ENCODE measurements around the gene NIP7. TPM values are rescaled to one million over a fixed set of nuclear protein-coding genes. Genes with fewer than 3 reads are reported as not detected.

NIP7 gene
- total RNA-seq, 2 experiments from 2014 or later: 30.7 to 39.5 TPM

Other genes with a start within 250 kb of the NIP7 start
- 1 to 10 TPM; 1.2 to 1.6 TPM for gene HAS3, start 234.1 kb upstream of the NIP7 start, total RNA-seq
- gene CHTF8, start 207.2 kb upstream of the NIP7 start, total RNA-seq: 100 to 1,000 TPM; 126 to 132 TPM
- gene UTP4, start 207.1 kb upstream of the NIP7 start, total RNA-seq: 10 to 100 TPM; 40.5 to 41.4 TPM
- 10 to 100 TPM; 19.1 to 24.1 TPM for gene SNTB2, start 152.6 kb upstream of the NIP7 start, total RNA-seq
- gene VPS4A, start 28.4 kb upstream of the NIP7 start, total RNA-seq: 10 to 100 TPM; 38.6 to 41.8 TPM
- gene PDF, start 9.2 kb upstream of the NIP7 start, total RNA-seq: 10 to 100 TPM; 12.6 to 14.5 TPM
- gene COG8, start 208 bp upstream of the NIP7 start, total RNA-seq: 10 to 100 TPM; 42.5 to 43.9 TPM
- gene TMED6, start 12.0 kb downstream of the NIP7 start, total RNA-seq: 1 to 10 TPM; 2.1 to 2.2 TPM
- gene TERF2, start 46.2 kb downstream of the NIP7 start, total RNA-seq: 10 to 100 TPM; 50.8 to 52.7 TPM
- gene CYB5B, start 84.8 kb downstream of the NIP7 start, total RNA-seq: 100 to 1,000 TPM; 125 to 131 TPM
- 10 to 100 TPM; 21.7 to 24.8 TPM for gene NFAT5, start 226.2 kb downstream of the NIP7 start, total RNA-seq